HG03108 (cell line): ENCODE data around the gene FHOD1.

Experiments used
- ATAC-seq: cut with Tn5 transposase; IDR thresholded peaks from one replicate; pipeline ENCODE4 v1.9.1; 2021; ENCODE audit warnings: moderate library complexity; ENCODE audit not compliant: unreplicated experiment

FHOD1 gene

GRCh38 chr16:67210069-67210937 is 37.0 kb downstream of the FHOD1 start:
- ATAC-seq = no peak

DNA sequence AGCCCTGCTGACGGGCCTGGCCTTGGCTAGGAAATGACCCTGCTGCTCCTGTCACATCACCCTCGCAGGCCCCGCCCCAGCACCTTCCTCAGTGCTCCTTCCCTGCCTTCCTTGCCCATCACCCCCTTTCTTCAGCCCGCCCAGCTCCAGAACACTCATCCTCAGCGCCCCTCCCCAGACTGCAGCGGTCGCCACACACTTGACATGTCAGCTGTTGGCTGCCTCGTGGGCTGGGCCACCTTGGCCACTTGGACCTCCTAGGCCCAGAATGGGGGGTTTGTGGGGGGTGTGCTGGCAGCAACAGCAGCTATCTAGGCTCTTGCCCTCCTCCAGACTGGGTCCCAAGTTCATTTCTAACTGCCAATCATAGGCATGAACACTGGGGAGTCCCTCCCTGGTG is 37.7 kb downstream of the FHOD1 start:
- ATAC-seq = no peak

GRCh38 chr16:67208154-67208896 is 39.0 kb downstream of the FHOD1 start:
- no peak for ATAC-seq

DNA sequence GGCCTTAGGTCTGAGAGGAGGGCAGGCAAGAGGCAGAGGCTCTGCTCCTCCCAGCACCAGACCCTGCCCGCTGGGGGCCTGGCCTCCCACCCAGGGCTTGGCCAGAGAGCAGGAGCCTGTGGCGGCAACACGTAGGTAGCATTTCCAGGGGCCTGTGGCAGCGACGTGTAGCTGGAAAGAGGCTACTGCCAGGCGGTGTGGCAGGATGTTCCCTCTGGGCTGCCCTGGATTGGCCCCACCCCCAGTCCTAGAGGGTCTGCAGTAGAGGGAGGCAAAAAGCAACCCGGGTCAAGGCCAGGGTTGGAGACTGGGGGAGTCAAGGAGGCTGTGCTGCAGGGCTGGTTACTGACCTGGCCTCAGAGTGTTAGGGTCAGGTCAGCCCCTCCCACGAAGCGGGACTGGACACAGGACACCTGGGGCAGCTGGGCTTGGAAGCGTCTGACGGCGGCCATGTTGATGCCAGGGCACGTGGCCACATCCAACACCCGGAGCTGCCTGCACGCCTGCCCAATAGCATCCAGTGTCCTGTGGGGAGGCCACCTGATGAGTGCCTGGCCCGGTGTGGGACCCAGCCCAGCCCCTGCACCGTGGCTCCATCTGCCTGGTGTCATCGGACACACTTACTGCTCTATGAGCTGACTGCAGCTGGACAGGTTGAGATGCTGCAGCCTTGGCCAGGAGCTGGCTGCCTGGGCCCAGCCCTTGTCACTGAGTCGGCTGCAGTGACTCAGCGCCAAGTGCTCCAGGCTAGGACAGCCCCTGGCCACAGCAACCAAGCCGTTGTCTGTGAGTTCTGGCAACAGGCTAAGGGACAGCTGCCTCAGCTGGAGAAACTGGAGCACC is 39.8 kb downstream of the FHOD1 start:
- ATAC-seq = no peak

DNA sequence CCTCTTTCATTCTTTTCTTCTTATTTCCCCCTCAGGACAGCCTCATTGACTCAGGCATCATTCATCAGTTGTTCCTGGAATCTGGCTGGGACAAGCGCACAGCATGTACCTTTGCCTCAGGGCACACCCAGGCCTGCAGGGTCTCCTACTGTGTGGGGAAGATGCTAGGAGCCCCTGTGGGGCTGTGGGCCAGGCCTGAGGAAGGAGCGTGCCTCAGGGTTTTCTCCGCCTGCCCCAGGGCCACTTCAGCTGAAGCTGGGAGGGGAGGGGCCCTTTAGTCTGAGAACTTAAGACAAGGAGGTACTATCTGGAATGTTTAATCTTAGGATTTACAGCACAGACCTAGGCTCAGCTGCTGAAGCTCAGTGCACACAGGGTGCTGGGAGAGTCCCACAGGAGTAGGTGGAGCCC is 40.4 kb downstream of the FHOD1 start:
- ATAC-seq = no peak

DNA sequence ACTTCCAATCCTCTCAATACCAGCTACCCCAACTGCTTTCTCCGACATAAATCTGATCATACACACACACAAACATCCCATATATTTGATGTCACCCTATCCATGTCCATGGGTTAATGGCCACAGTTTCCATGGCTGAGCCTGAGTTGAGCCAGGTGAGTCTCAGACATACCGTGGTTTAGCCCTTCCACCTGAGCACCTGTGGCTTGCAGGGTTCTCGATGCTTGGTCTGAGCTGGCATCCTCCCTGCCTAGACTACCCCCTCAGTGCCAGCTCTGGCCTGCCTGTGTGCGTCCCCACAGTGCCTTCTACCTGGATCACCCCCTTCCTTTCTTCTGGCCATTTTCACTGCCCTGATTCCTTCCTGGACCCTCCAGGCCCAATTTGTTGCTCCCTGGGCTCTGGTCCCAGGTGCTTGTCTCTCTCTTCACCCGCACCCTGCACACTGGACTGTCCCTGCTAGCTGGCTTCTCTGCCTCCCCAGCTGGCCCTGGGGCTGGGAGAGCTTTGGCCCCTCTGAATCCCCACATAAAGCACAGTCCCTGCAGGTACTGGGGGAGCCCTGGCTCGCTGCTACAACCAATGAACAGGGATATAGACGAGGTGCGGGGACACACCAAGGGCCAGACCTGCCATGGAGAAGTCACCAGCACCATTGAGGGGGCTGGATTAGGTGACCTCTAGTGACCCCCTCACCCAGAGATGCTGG is 41.0 kb downstream of the FHOD1 start:
- ATAC-seq = no peak

- ATAC-seq = no peak
Observed at GRCh38 chr16:67204076-67204475, 43.2 kb downstream of the FHOD1 start.

- ATAC-seq = no peak
Observed at GRCh38 chr16:67202956-67203493, 44.3 kb downstream of the FHOD1 start.

GRCh38 chr16:67202426-67202825 is 44.9 kb downstream of the FHOD1 start:
- no peak for ATAC-seq

GRCh38 chr16:67201411-67202345 is 45.6 kb downstream of the FHOD1 start:
- no peak for ATAC-seq

GRCh38 chr16:67200491-67200890 is 46.8 kb downstream of the FHOD1 start:
- no peak for ATAC-seq

DNA sequence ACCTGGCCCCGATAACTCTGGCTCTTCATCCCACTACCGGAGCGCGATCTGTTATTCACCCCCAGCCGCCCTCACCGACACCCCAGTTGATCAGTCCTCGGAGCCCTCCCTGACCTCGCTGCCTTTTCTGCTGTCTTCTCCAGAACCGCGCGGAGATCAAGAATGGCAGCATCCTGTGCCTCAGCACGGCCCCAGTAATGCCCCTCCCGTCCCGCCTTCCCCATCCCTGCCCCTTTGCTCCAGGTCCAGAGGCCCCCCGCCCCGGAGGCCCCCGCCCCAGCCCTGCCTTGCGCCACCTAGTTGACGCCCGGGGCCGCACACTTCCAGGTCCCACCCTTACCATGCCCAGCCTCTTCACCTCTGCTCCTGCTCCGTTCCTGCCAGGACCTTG is 47.5 kb downstream of the FHOD1 start:
- no peak for ATAC-seq

DNA sequence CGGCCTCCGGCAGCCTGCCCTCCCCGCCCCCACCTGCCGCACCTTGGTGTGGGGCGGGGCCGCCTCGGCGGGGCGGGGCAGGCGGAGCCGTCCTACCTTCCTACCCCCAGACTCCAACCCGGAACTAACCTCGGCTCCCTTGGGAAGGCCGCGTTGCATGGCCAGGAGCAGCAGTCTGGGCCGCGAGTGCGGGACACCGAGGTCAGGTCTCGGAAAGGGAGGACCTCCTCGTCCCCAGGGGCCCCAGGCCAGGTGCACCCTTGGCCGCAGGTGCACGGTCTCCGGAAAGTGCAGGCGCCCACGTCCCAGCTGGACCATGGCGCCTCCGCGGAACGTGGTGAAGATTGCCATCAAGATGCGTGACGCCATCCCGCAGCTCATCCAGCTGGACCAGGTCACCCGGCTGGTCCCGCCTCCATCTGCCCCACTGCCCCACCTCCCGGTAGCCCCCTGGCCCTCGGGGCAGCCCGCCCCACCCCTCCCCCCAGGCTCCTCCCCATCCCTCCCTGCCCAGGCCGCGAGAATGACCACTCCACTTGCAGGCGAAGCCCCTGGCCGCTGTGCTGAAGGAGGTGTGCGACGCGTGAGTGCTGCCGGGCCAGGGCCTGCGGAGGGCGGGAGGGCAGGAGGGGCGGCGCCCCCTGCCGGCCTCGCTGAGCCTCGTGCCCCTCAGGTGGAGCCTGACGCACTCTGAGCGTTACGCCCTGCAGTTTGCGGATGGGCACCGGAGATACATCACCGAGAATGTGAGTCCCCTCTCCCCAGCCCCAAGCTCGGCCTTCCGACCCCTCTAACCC is 48.1 kb downstream of the FHOD1 start, which contains the start of gene ELMO3:
Gene ELMO3 (plus strand): TSS at position 121 of the 797 bp plus-strand sequence. CDS start 196 bp downstream, at position 317.
- no peak for ATAC-seq

- ATAC-seq = no peak
Observed at GRCh38 chr16:67198238-67198734, 49.0 kb downstream of the FHOD1 start.

GRCh38 chr16:67197704-67198103 is 49.6 kb downstream of the FHOD1 start:
- no peak for ATAC-seq

DNA sequence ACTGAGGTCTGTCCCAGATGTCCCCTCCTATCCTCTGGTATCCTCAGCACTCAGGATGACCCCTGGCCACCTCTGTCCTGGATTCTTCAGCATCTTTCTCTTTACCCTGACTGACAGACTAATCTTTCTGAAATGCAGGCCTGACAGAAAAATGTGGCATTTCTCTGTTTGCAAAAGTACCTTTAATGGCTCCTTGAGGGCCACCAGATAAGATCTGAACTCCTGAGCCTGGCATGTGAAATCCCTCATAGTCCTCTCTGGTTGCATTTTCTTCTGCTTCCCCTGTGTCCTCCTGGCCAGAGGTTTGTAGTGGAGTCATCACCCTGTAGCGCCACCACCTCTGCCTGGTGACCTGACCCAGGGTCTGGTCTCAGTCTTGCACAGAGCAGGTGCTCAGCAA is 50.4 kb downstream of the FHOD1 start:
- no peak for ATAC-seq

GRCh38 chr16:67195676-67196075 is 51.6 kb downstream of the FHOD1 start:
- ATAC-seq = no peak

- ATAC-seq = no peak
Observed at GRCh38 chr16:67194260-67194659, 53.0 kb downstream of the FHOD1 start.
